ENCODE results near the gene MYLK. TPM values are rescaled to one million over a fixed set of nuclear protein-coding genes. Genes with fewer than 3 reads are reported as not detected.

MYLK gene
- total RNA-seq, 2 donors from 2014 or later: 4.7 to 6.6 TPM

- Histone ChIP-seq H3K27me3 (ENCODE audit: control insufficient read depth, insufficient read depth, low read length, poor library complexity, severe bottlenecking) (no peaks in the 10 kb centered on the region), H3K4me1 (ENCODE audit: control insufficient read depth, insufficient read depth, low read length) (peaks cover 4% of the 10 kb centered on the region), H3K9me3 (ENCODE audit: control insufficient read depth, low read length) (no peaks in the 10 kb centered on the region), H3K36me3 (ENCODE audit: control insufficient read depth, insufficient read depth, low read length) (peaks cover 25% of the 10 kb centered on the region), H3K9ac (ENCODE audit: extremely low read depth, low read length, poor library complexity, severe bottlenecking) (no peak overlapping the region), H3K27ac (ENCODE audit: low read depth, low read length) (no peak overlapping the region), H3K4me3 (ENCODE audit: low read length) (no peak overlapping the region)
- Mint-ChIP-seq H3K36me3 (ENCODE audit: low read depth) (peaks cover 10% of the 10 kb centered on the region), H3K4me1 (peaks cover 6% of the 10 kb centered on the region), H3K27me3 (ENCODE audit: insufficient read depth) (no peaks in the 10 kb centered on the region), H3K9me3 (no peaks in the 10 kb centered on the region), H3K4me3 (no peak overlapping the region), H3K27ac (no peak overlapping the region)
- no peak for TF ChIP-seq CTCF (conservative IDR thresholded peaks at IDR 0.05)
- no peak for DNase-seq
Observed at GRCh38 chr3:123611082-123611481, 273.1 kb downstream of the MYLK start.

- Mint-ChIP-seq H3K36me3 (ENCODE audit: low read depth) (peaks cover 13% of the 10 kb centered on the region), H3K4me1 (peaks cover 10% of the 10 kb centered on the region), H3K27me3 (ENCODE audit: insufficient read depth) (no peaks in the 10 kb centered on the region), H3K9me3 (no peaks in the 10 kb centered on the region), H3K4me3 (no peak overlapping the region), H3K27ac (no peak overlapping the region)
- Histone ChIP-seq H3K27me3 (ENCODE audit: control insufficient read depth, insufficient read depth, low read length, poor library complexity, severe bottlenecking) (no peaks in the 10 kb centered on the region), H3K9ac (ENCODE audit: extremely low read depth, low read length, poor library complexity, severe bottlenecking) (no peak overlapping the region), H3K4me3 (ENCODE audit: low read length) (no peak overlapping the region), H3K4me1 (ENCODE audit: control insufficient read depth, insufficient read depth, low read length) (peaks cover 7% of the 10 kb centered on the region), H3K36me3 (ENCODE audit: control insufficient read depth, insufficient read depth, low read length) (peaks cover 25% of the 10 kb centered on the region), H3K27ac (ENCODE audit: low read depth, low read length) (no peak overlapping the region), H3K9me3 (ENCODE audit: control insufficient read depth, low read length) (no peaks in the 10 kb centered on the region)
- 92 to 100% methylated on average over 1 to 3 of the region's 3 CpGs for WGBS, 2 experiments (ENCODE audit: insufficient coverage in 1 of 2, insufficient read length in 1 of 2)
- DNase-seq: no peak
- no peak for TF ChIP-seq CTCF (conservative IDR thresholded peaks at IDR 0.05)
Observed at GRCh38 chr3:123610331-123610730, 273.8 kb downstream of the MYLK start.

GRCh38 chr3:123609063-123609462 is 275.1 kb downstream of the MYLK start:
- Mint-ChIP-seq H3K36me3 (ENCODE audit: low read depth) (peaks cover 12% of the 10 kb centered on the region), H3K27ac (no peak overlapping the region), H3K4me3 (no peak overlapping the region), H3K27me3 (ENCODE audit: insufficient read depth) (no peaks in the 10 kb centered on the region), H3K4me1 (peaks cover 10% of the 10 kb centered on the region), H3K9me3 (no peaks in the 10 kb centered on the region)
- H3K27me3 ChIP-seq (ENCODE audit: control insufficient read depth, insufficient read depth, low read length, poor library complexity, severe bottlenecking): no peaks in the 10 kb centered on the region
- H3K9me3 ChIP-seq (ENCODE audit: control insufficient read depth, low read length): no peaks in the 10 kb centered on the region
- no peak for TF ChIP-seq CTCF (conservative IDR thresholded peaks at IDR 0.05)
- no peak for DNase-seq
- H3K4me1 ChIP-seq (ENCODE audit: control insufficient read depth, insufficient read depth, low read length): peaks cover 7% of the 10 kb centered on the region
- H3K4me3 ChIP-seq (ENCODE audit: low read length): no peak overlapping the region
- 93 to 100% methylated on average over 4 to 5 of the region's 5 CpGs for WGBS, 2 experiments (ENCODE audit: insufficient coverage in 1 of 2, insufficient read length in 1 of 2)
- H3K27ac ChIP-seq (ENCODE audit: low read depth, low read length): no peak overlapping the region
- no peak overlapping the region for H3K9ac ChIP-seq (ENCODE audit: extremely low read depth, low read length, poor library complexity, severe bottlenecking)
- H3K36me3 ChIP-seq (ENCODE audit: control insufficient read depth, insufficient read depth, low read length): peaks cover 25% of the 10 kb centered on the region

Measured in endodermal cell (in vitro differentiated cells).